ENCODE measurements around the gene TENT5C. TPM values are rescaled to one million over a fixed set of nuclear protein-coding genes. Genes with fewer than 3 reads are reported as not detected.

TENT5C gene
- total RNA-seq, 3 donors from 2014 or later: 16.5 to 37.4 (median 32.1) TPM

- Histone ChIP-seq H3K36me3 (ENCODE audit: low read depth) (no peaks in the 10 kb centered on the region), H3K4me3 (no peak overlapping the region), H3K4me1 (ENCODE audit: low read depth) (peaks cover 4% of the 10 kb centered on the region), H3K9me3 (no peaks in the 10 kb centered on the region)
- no peak for ATAC-seq
- TF ChIP-seq CTCF (IDR thresholded peaks at IDR 0.05): no peak
- DNase-seq: no peak
- intact Hi-C loops (cut with DNase I, micrococcal nuclease): no loop called here
Measured at GRCh38 chr1:117586747-117587498, 18.9 kb upstream of the TENT5C start.

GRCh38 chr1:117587499-117588356 is 18.1 kb upstream of the TENT5C start:
- intact Hi-C loops (cut with DNase I, micrococcal nuclease): no loop called here
- Histone ChIP-seq H3K36me3 (ENCODE audit: low read depth) (no peaks in the 10 kb centered on the region), H3K4me3 (no peak overlapping the region), H3K4me1 (ENCODE audit: low read depth) (peaks cover 9% of the 10 kb centered on the region), H3K9me3 (no peaks in the 10 kb centered on the region)
- no peak for TF ChIP-seq CTCF (IDR thresholded peaks at IDR 0.05)
- ATAC-seq: no peak
- no peak for DNase-seq

GRCh38 chr1:117589544-117589943 is 16.3 kb upstream of the TENT5C start:
- no peak overlapping the region for H3K4me3 ChIP-seq
- H3K9me3 ChIP-seq: no peaks in the 10 kb centered on the region
- no peak for TF ChIP-seq CTCF (IDR thresholded peaks at IDR 0.05)
- ATAC-seq (peak; percentile 81), DNase-seq (peak in 1 of 3 donors; percentile 41)
- H3K36me3 ChIP-seq (ENCODE audit: low read depth): no peaks in the 10 kb centered on the region
- intact Hi-C loops (cut with DNase I, micrococcal nuclease): no loop called here
- peaks cover 9% of the 10 kb centered on the region for H3K4me1 ChIP-seq (ENCODE audit: low read depth)

GRCh38 chr1:117590273-117590925 is 15.4 kb upstream of the TENT5C start:
- no peak overlapping the region for H3K4me3 ChIP-seq
- no peaks in the 10 kb centered on the region for H3K9me3 ChIP-seq
- intact Hi-C loops (cut with DNase I, micrococcal nuclease): no loop called here
- no peaks in the 10 kb centered on the region for H3K36me3 ChIP-seq (ENCODE audit: low read depth)
- DNase-seq: peak in 2 of 3 donors; percentile 44 to 50
- ATAC-seq: peak; percentile 74
- peaks cover 9% of the 10 kb centered on the region for H3K4me1 ChIP-seq (ENCODE audit: low read depth)
- no peak for TF ChIP-seq CTCF (IDR thresholded peaks at IDR 0.05)

GRCh38 chr1:117591252-117591651 is 14.6 kb upstream of the TENT5C start:
- intact Hi-C loops (cut with DNase I, micrococcal nuclease): no loop called here
- TF ChIP-seq CTCF (IDR thresholded peaks at IDR 0.05): no peak
- Histone ChIP-seq H3K9me3 (no peaks in the 10 kb centered on the region), H3K4me3 (no peak overlapping the region), H3K4me1 (ENCODE audit: low read depth) (peaks cover 9% of the 10 kb centered on the region), H3K36me3 (ENCODE audit: low read depth) (no peaks in the 10 kb centered on the region)
- ATAC-seq (peak; percentile 70), DNase-seq (peak in 1 of 3 donors; percentile 53)

All from mucosa of descending colon (tissue), 3 donors.